ENCODE results near the gene SHOC1. TPM values are rescaled to one million over a fixed set of nuclear protein-coding genes. Genes with fewer than 3 reads are reported as not detected.

SHOC1 gene
- total RNA-seq, 2 donors from 2014 or later: 13.6 TPM; not detected in 1

GRCh38 chr9:111831371-111832108, 36.8 kb upstream of the SHOC1 start:
- no peaks in the 10 kb centered on the region for H3K9me3 ChIP-seq
- intact Hi-C loops (cut with DNase I): no loop called here
- H3K27ac ChIP-seq: no peak overlapping the region
- no peak for TF ChIP-seq POLR2A (IDR thresholded peaks at IDR 0.05)
- no peak overlapping the region for H3K4me3 ChIP-seq
- H3K4me1 ChIP-seq (replicated peaks): no peaks in the 10 kb centered on the region
- 60% methylated on average over 5 of the region's 5 CpGs for WGBS
- no peak for DNase-seq (ENCODE audit: low spot score)
- H3K36me3 ChIP-seq: no peaks in the 10 kb centered on the region
- H3K27me3 ChIP-seq (replicated peaks; ENCODE audit: insufficient read depth): no peaks in the 10 kb centered on the region

- no peak for TF ChIP-seq POLR2AphosphoS5 (IDR thresholded peaks at IDR 0.05)
- peak in 2 of 4 experiments; percentile 28 for TF ChIP-seq CTCF (IDR thresholded peaks at IDR 0.05)
- Histone ChIP-seq H3K27me3 (replicated peaks; ENCODE audit: insufficient read depth) (no peaks in the 10 kb centered on the region), H3K4me3 (no peak overlapping the region), H3K27ac (no peak overlapping the region), H3K9me3 (no peaks in the 10 kb centered on the region), H3K4me1 (replicated peaks) (no peaks in the 10 kb centered on the region), H3K36me3 (no peaks in the 10 kb centered on the region)
- no peak for DNase-seq (ENCODE audit: low spot score)
- 50% methylated on average over 4 of the region's 4 CpGs for WGBS
- intact Hi-C loops (cut with DNase I): no loop called here
Measured at GRCh38 chr9:111828193-111828592, 33.5 kb upstream of the SHOC1 start.

GRCh38 chr9:111825468-111826145, 30.9 kb upstream of the SHOC1 start:
- H3K27ac ChIP-seq: no peak overlapping the region
- H3K9me3 ChIP-seq: no peaks in the 10 kb centered on the region
- TF ChIP-seq POLR2AphosphoS5 (IDR thresholded peaks at IDR 0.05) (no peak), CTCF (IDR thresholded peaks at IDR 0.05) (no peak)
- no peaks in the 10 kb centered on the region for H3K4me1 ChIP-seq (replicated peaks)
- DNase-seq (ENCODE audit: low spot score): no peak
- H3K4me3 ChIP-seq: no peak overlapping the region
- 65% methylated on average over 3 of the region's 3 CpGs for WGBS
- no peaks in the 10 kb centered on the region for H3K36me3 ChIP-seq
- intact Hi-C loops (cut with DNase I): no loop called here
- H3K27me3 ChIP-seq (replicated peaks; ENCODE audit: insufficient read depth): no peaks in the 10 kb centered on the region

- no peaks in the 10 kb centered on the region for H3K27me3 ChIP-seq (replicated peaks; ENCODE audit: insufficient read depth)
- H3K4me1 ChIP-seq (replicated peaks): no peaks in the 10 kb centered on the region
- WGBS: 91% methylated on average over 5 of the region's 5 CpGs
- intact Hi-C loops (cut with DNase I): no loop called here
- DNase-seq (ENCODE audit: low spot score): no peak
- H3K4me3 ChIP-seq: no peak overlapping the region
- no peaks in the 10 kb centered on the region for H3K36me3 ChIP-seq
- no peaks in the 10 kb centered on the region for H3K9me3 ChIP-seq
- TF ChIP-seq POLR2AphosphoS5 (IDR thresholded peaks at IDR 0.05) (no peak), CTCF (IDR thresholded peaks at IDR 0.05) (no peak), POLR2A (IDR thresholded peaks at IDR 0.05) (no peak)
- H3K27ac ChIP-seq: no peak overlapping the region
Measured at GRCh38 chr9:111821006-111821528, 26.3 kb upstream of the SHOC1 start.

- no peak overlapping the region for H3K27ac ChIP-seq
- H3K9me3 ChIP-seq: no peaks in the 10 kb centered on the region
- no peaks in the 10 kb centered on the region for H3K36me3 ChIP-seq
- TF ChIP-seq POLR2AphosphoS5 (IDR thresholded peaks at IDR 0.05): no peak
- H3K4me3 ChIP-seq: no peak overlapping the region
- DNase-seq (ENCODE audit: low spot score): no peak
- no peaks in the 10 kb centered on the region for H3K27me3 ChIP-seq (replicated peaks; ENCODE audit: insufficient read depth)
- 100% methylated on average over 1 of the region's 1 CpG for WGBS
- no peaks in the 10 kb centered on the region for H3K4me1 ChIP-seq (replicated peaks)
- intact Hi-C loops (cut with DNase I): no loop called here
Measured at GRCh38 chr9:111819360-111819759, 24.6 kb upstream of the SHOC1 start.
